KMS-11 (cell line): ENCODE results near the gene SYCP2.

Source experiments
- H2AFZ ChIP-seq: fragments of 200-600 bp; sonication (generic); 2 replicates; pipeline ENCODE4 v1.6.1; 2016; ENCODE audit warnings: antibody characterized with exemption, mixed run types, low read depth
- H3K27ac ChIP-seq: fragments of 200-600 bp; sonication (generic); 2 replicates; pipeline ENCODE4 v1.6.1; 2016; ENCODE audit warnings: mild to moderate bottlenecking, mixed run types
- H3K27me3 ChIP-seq: fragments of 200-600 bp; sonication (generic); 2 replicates; pipeline ENCODE4 v1.6.1; 2017; ENCODE audit warnings: mild to moderate bottlenecking, low read depth, mixed run types, moderate library complexity; ENCODE audit not compliant: insufficient read depth
- H3K36me3 ChIP-seq: fragments of 200-600 bp; sonication (generic); 2 replicates; pipeline ENCODE4 v1.6.1; 2017; ENCODE audit warnings: mild to moderate bottlenecking, mixed run types; ENCODE audit not compliant: insufficient read depth
- H3K4me1 ChIP-seq: fragments of 200-600 bp; sonication (generic); 2 replicates; pipeline ENCODE4 v1.6.1; 2016; ENCODE audit warnings: mild to moderate bottlenecking, low read depth, mixed run types; ENCODE audit not compliant: poor library complexity, severe bottlenecking
- H3K4me2 ChIP-seq: fragments of 200-600 bp; sonication (generic); 2 replicates; pipeline ENCODE4 v1.7.0; 2016; ENCODE audit warnings: mild to moderate bottlenecking, mixed run types
- H3K4me3 ChIP-seq: fragments of 200-600 bp; sonication (generic); IDR thresholded peaks from 2 replicates; pipeline ENCODE4 v1.6.1; 2017; ENCODE audit warnings: low read depth, low read length, mixed read lengths; ENCODE audit not compliant: insufficient read depth
- H3K79me2 ChIP-seq: fragments of 200-600 bp; sonication (generic); 2 replicates; pipeline ENCODE4 v1.6.1; 2016; ENCODE audit warnings: low read depth, mixed run types; ENCODE audit not compliant: insufficient read depth
- H3K9ac ChIP-seq: fragments of 200-600 bp; sonication (generic); 2 replicates; pipeline ENCODE4 v1.6.1; 2016; ENCODE audit warnings: mild to moderate bottlenecking, mixed run types
- H4K20me1 ChIP-seq: fragments of 200-600 bp; sonication (generic); 2 replicates; pipeline ENCODE4 v1.6.1; 2016; ENCODE audit warnings: mild to moderate bottlenecking, mixed run types; ENCODE audit not compliant: insufficient read depth
- TF ChIP-seq, protein P1 (sequence below): fragments of 200-600 bp; sonication (generic); conservative IDR thresholded peaks from 2 replicates; pipeline ENCODE4 v1.6.1; 2017; ENCODE audit warnings: low read depth, mild to moderate bottlenecking, antibody characterized with exemption, low read length, moderate library complexity, mixed read lengths

The SYCP2 gene

GRCh38 chr20:59933296-59933848 lies at the start of gene SYCP2:
Gene SYCP2 (minus strand): TSS chr20:59933637. CDS start chr20:59922413, 11,224 bp downstream.
- Histone ChIP-seq H3K36me3 (no peaks in the 10 kb centered on the region), H3K27me3 (no peaks in the 10 kb centered on the region), H3K4me3 (no peak within 1 kb of the TSS), H3K4me2 (no peak within 1 kb of the TSS), H3K27ac (no peak within 1 kb of the TSS), H2AFZ (no peak within 1 kb of the TSS), H3K79me2 (peaks cover 4% of the 10 kb centered on the region; the same call in 1 of the 2 replicates), H3K4me1 (peaks cover 34% of the 10 kb centered on the region), H3K9ac (no peak within 1 kb of the TSS), H4K20me1 (no peaks in the 10 kb centered on the region)
- TF ChIP-seq, protein P1, sequence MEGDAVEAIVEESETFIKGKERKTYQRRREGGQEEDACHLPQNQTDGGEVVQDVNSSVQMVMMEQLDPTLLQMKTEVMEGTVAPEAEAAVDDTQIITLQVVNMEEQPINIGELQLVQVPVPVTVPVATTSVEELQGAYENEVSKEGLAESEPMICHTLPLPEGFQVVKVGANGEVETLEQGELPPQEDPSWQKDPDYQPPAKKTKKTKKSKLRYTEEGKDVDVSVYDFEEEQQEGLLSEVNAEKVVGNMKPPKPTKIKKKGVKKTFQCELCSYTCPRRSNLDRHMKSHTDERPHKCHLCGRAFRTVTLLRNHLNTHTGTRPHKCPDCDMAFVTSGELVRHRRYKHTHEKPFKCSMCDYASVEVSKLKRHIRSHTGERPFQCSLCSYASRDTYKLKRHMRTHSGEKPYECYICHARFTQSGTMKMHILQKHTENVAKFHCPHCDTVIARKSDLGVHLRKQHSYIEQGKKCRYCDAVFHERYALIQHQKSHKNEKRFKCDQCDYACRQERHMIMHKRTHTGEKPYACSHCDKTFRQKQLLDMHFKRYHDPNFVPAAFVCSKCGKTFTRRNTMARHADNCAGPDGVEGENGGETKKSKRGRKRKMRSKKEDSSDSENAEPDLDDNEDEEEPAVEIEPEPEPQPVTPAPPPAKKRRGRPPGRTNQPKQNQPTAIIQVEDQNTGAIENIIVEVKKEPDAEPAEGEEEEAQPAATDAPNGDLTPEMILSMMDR, result no peak

GRCh38 chr20:59983076-59983475 lies 49.6 kb upstream of the SYCP2 start:
- no peak overlapping the region for H3K4me2 ChIP-seq
- no peaks in the 10 kb centered on the region for H3K27me3 ChIP-seq
- no peaks in the 10 kb centered on the region for H4K20me1 ChIP-seq
- no peak overlapping the region for H3K4me3 ChIP-seq
- H3K4me1 ChIP-seq, result no peaks in the 10 kb centered on the region
- H3K36me3 ChIP-seq, result no peaks in the 10 kb centered on the region
- TF ChIP-seq, protein P1, result no peak
- H2AFZ ChIP-seq, result no peak overlapping the region
- H3K27ac ChIP-seq, result no peak overlapping the region
- H3K9ac ChIP-seq, result no peak overlapping the region
- no peaks in the 10 kb centered on the region for H3K79me2 ChIP-seq

DNA sequence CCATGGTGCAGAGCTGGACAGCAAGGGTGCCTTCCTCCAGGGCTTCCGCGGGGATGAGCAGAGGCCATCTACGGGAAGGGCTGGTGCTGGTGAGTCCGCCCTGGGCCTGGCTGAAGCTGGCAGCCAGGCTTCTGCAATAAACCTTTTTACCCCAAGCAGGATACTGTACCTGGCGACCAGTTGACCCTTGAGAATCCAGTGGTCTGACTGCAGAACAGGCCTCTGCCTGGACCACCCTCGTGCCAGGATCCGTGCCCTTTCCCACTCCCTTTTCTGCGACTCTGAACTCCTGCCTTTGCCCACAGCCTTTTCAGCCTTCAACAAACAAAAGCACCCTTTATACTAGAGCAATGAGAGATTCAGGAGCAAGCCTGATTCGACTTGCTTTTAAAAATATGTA lies 43.6 kb upstream of the SYCP2 start:
- Histone ChIP-seq H3K36me3 (no peaks in the 10 kb centered on the region), H2AFZ (no peak overlapping the region), H3K79me2 (no peaks in the 10 kb centered on the region), H4K20me1 (no peaks in the 10 kb centered on the region), H3K4me2 (no peak overlapping the region), H3K27me3 (no peaks in the 10 kb centered on the region), H3K27ac (no peak overlapping the region), H3K9ac (no peak overlapping the region), H3K4me1 (no peaks in the 10 kb centered on the region), H3K4me3 (no peak overlapping the region)
- TF ChIP-seq, protein P1, result no peak

GRCh38 chr20:59976156-59976782 lies 42.8 kb upstream of the SYCP2 start:
- H4K20me1 ChIP-seq, result no peaks in the 10 kb centered on the region
- no peaks in the 10 kb centered on the region for H3K36me3 ChIP-seq
- H3K4me3 ChIP-seq, result no peak overlapping the region
- TF ChIP-seq, protein P1, result no peak
- no peak overlapping the region for H3K4me2 ChIP-seq
- H3K27me3 ChIP-seq, result no peaks in the 10 kb centered on the region
- no peak overlapping the region for H3K27ac ChIP-seq
- H3K9ac ChIP-seq, result no peak overlapping the region
- no peaks in the 10 kb centered on the region for H3K79me2 ChIP-seq
- no peaks in the 10 kb centered on the region for H3K4me1 ChIP-seq
- no peak overlapping the region for H2AFZ ChIP-seq
